Activated T-cell treated with anti-CD3 and anti-CD28 coated beads, Interleukin-2, amount 50 U/mL, for 1 hour (primary cell): ENCODE measurements around the gene PTPRN2.
"Not testable (repeated sequence)": the region's sequence is repeated elsewhere in the genome, so short reads cannot be mapped to it uniquely, and the experiment has no call there.

ENCODE experiments used
- DNase-seq: peaks from one replicate; pipeline ENCODE4 v3.0.0-alpha.2; 2020

The PTPRN2 gene

GRCh38 chr7:157928808-157929425 lies 658.7 kb downstream of the PTPRN2 start:
- no peak for DNase-seq

GRCh38 chr7:157928171-157928794 lies 659.3 kb downstream of the PTPRN2 start:
- no peak for DNase-seq

- DNase-seq, result no peak
Observed at GRCh38 chr7:157927313-157927925, 660.2 kb downstream of the PTPRN2 start.

GRCh38 chr7:157926521-157927150 lies 661.0 kb downstream of the PTPRN2 start:
- DNase-seq, result no peak

GRCh38 chr7:157926107-157926506 lies 661.5 kb downstream of the PTPRN2 start:
- DNase-seq, result no peak

- DNase-seq, result no peak
Observed at GRCh38 chr7:157925383-157925875, 662.2 kb downstream of the PTPRN2 start.

GRCh38 chr7:157923903-157924630 lies 663.6 kb downstream of the PTPRN2 start:
- DNase-seq, result no peak

GRCh38 chr7:157922576-157922975 lies 665.0 kb downstream of the PTPRN2 start:
- no peak for DNase-seq

GRCh38 chr7:157918326-157919080 lies 669.1 kb downstream of the PTPRN2 start:
- DNase-seq, result no peak

- DNase-seq, result no peak
Observed at GRCh38 chr7:157916946-157917640, 670.5 kb downstream of the PTPRN2 start.

- DNase-seq, result no peak
Observed at GRCh38 chr7:157910446-157910845, 677.2 kb downstream of the PTPRN2 start.

- DNase-seq, result not testable (repeated sequence)
Observed at GRCh38 chr7:157910045-157910444, 677.6 kb downstream of the PTPRN2 start.

- no peak for DNase-seq
Observed at GRCh38 chr7:157909370-157909769, 678.3 kb downstream of the PTPRN2 start.

- no peak for DNase-seq
Observed at GRCh38 chr7:157908006-157908782, 679.4 kb downstream of the PTPRN2 start.

GRCh38 chr7:157907091-157907490 lies 680.5 kb downstream of the PTPRN2 start:
- DNase-seq, result no peak

- no peak for DNase-seq
Observed at GRCh38 chr7:157906583-157906982, 681.0 kb downstream of the PTPRN2 start.

- DNase-seq, result no peak
Observed at GRCh38 chr7:157905651-157906461, 681.8 kb downstream of the PTPRN2 start.

- no peak for DNase-seq
Observed at GRCh38 chr7:157904866-157905570, 682.6 kb downstream of the PTPRN2 start.

GRCh38 chr7:157904211-157904865 lies 683.3 kb downstream of the PTPRN2 start:
- no peak for DNase-seq
